Osteoblast (primary cell): ENCODE results near the gene TRHDE. TPM values are rescaled to one million over a fixed set of nuclear protein-coding genes. Genes with fewer than 3 reads are reported as not detected.

Experiments
- DNase-seq: peaks from one replicate; pipeline ENCODE4 v3.0.0; 2011; ENCODE audit warnings: low spot score, mixed read lengths; ENCODE audit not compliant: insufficient read length; ENCODE audit errors: missing footprints
- H2AFZ ChIP-seq: 2 replicates; pipeline ENCODE4 v1.6.0; 2011; ENCODE audit warnings: mild to moderate bottlenecking, low read length
- H3K27ac ChIP-seq: 2 replicates; pipeline ENCODE4 v1.5.1; 2011; ENCODE audit warnings: mild to moderate bottlenecking, low read depth, low read length, moderate library complexity
- H3K27me3 ChIP-seq: 2 replicates; pipeline ENCODE4 v1.6.0; 2012; ENCODE audit warnings: mild to moderate bottlenecking, control low read depth, inconsistent platforms, low read length, moderate library complexity; ENCODE audit not compliant: insufficient read depth
- H3K36me3 ChIP-seq: 2 replicates; pipeline ENCODE4 v1.5.1; 2011; ENCODE audit warnings: mild to moderate bottlenecking, low read length, control low read depth, moderate library complexity; ENCODE audit not compliant: insufficient read depth
- H3K4me1 ChIP-seq: 2 replicates; pipeline ENCODE4 v1.5.1; 2011; ENCODE audit warnings: mild to moderate bottlenecking, low read length, control low read depth, moderate library complexity; ENCODE audit not compliant: insufficient read depth
- H3K4me2 ChIP-seq: 2 replicates; pipeline ENCODE4 v1.6.0; 2011; ENCODE audit warnings: mild to moderate bottlenecking, low read length; ENCODE audit not compliant: insufficient read depth
- H3K4me3 ChIP-seq: fragments of 200-600 bp; sonication (generic); 3 replicates; pipeline ENCODE4 v1.5.1; 2012; ENCODE audit warnings: mild to moderate bottlenecking, low read length, inconsistent platforms; ENCODE audit not compliant: insufficient read depth
- H3K79me2 ChIP-seq: 2 replicates; pipeline ENCODE4 v1.6.0; 2012; ENCODE audit warnings: mild to moderate bottlenecking, low read length, control low read depth, inconsistent platforms; ENCODE audit not compliant: insufficient read depth
- H3K9me3 ChIP-seq: 2 replicates; pipeline ENCODE4 v1.5.1; 2011; ENCODE audit warnings: low read depth, low read length, control low read depth
- H4K20me1 ChIP-seq: 2 replicates; pipeline ENCODE4 v1.6.0; 2012; ENCODE audit warnings: mild to moderate bottlenecking, low read length, control low read depth; ENCODE audit not compliant: insufficient read depth
- total RNA-seq: library from RNA; depleted of rRNA; stranded (reverse); fragments of >200 nt; gene quantifications from 2 replicates; pipeline ENCODE4 v1.2.3, GENCODE V29; 2012
- TF ChIP-seq, protein P1 (sequence below): IDR thresholded peaks from 2 replicates; pipeline ENCODE4 v1.5.1; 2011; ENCODE audit warnings: mild to moderate bottlenecking, low read depth, low read length, moderate library complexity; ENCODE audit errors: extremely low read depth

Gene TRHDE
- total RNA-seq, 1 donor, result under 0.01 TPM

DNA sequence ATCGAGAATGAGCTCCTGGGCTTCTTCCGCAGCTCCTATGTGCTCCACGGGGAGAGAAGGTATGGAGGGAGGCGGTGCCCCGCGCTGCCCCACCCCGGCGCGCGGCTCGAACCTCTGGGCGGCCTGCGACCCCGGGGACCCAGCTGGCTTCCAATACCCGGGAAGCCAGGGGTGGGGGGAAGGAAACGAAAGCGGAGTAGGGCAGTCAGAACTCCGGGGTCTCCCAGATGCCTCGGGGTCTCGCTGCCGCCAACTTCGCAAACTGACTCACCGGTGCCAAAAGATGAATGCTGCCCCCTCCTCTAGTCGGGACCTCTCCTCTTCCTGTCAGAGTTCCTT, 1.3 kb downstream of the TRHDE start:
- Histone ChIP-seq H3K27me3 (peaks cover 25% of the 10 kb centered on the region), H3K4me3 (peak overlapping the region; percentile 78), H3K9me3 (no peaks in the 10 kb centered on the region), H3K27ac (no peak overlapping the region), H3K79me2 (peaks cover 3% of the 10 kb centered on the region), H3K4me2 (peak overlapping the region; percentile 74), H2AFZ (peak overlapping the region; percentile 82), H3K4me1 (no peaks in the 10 kb centered on the region), H4K20me1 (no peaks in the 10 kb centered on the region), H3K36me3 (no peaks in the 10 kb centered on the region)
- DNase-seq, result no peak
- TF ChIP-seq, protein P1, sequence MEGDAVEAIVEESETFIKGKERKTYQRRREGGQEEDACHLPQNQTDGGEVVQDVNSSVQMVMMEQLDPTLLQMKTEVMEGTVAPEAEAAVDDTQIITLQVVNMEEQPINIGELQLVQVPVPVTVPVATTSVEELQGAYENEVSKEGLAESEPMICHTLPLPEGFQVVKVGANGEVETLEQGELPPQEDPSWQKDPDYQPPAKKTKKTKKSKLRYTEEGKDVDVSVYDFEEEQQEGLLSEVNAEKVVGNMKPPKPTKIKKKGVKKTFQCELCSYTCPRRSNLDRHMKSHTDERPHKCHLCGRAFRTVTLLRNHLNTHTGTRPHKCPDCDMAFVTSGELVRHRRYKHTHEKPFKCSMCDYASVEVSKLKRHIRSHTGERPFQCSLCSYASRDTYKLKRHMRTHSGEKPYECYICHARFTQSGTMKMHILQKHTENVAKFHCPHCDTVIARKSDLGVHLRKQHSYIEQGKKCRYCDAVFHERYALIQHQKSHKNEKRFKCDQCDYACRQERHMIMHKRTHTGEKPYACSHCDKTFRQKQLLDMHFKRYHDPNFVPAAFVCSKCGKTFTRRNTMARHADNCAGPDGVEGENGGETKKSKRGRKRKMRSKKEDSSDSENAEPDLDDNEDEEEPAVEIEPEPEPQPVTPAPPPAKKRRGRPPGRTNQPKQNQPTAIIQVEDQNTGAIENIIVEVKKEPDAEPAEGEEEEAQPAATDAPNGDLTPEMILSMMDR, result no peak

DNA sequence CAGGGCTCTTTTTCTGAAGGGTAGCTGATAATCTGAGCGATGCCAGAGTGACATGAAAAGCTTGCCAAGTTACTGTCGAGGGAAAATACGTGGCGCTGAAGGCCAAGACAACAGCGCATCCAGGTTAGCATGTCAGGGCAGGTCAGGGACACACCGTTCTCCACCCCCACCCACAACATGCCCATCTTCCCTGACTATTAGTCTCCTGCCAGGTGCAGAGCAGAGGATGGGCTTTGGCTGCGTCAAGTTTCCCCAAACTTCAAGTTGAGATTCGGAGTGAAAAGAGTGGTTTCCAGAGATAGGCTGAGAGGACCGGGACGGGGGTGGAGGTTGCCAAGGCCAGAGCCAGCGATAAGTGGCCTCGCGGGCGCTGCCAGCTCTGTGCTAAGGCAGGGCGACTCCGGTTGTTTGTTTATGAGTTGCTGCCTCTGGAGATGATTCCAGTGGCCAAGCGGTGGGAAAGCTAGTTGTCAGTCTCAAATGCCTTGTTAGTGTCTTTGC, 1.7 kb downstream of the TRHDE start:
- TF ChIP-seq, protein P1, result no peak
- Histone ChIP-seq H3K79me2 (peaks cover 3% of the 10 kb centered on the region), H3K9me3 (no peaks in the 10 kb centered on the region), H3K27ac (no peak overlapping the region), H2AFZ (peak overlapping the region; percentile 82), H3K4me1 (no peaks in the 10 kb centered on the region), H3K4me2 (peak overlapping the region; percentile 74), H3K4me3 (peak overlapping the region; percentile 78), H4K20me1 (no peaks in the 10 kb centered on the region), H3K36me3 (no peaks in the 10 kb centered on the region), H3K27me3 (peaks cover 25% of the 10 kb centered on the region)
- peak; percentile 78 for DNase-seq

DNA sequence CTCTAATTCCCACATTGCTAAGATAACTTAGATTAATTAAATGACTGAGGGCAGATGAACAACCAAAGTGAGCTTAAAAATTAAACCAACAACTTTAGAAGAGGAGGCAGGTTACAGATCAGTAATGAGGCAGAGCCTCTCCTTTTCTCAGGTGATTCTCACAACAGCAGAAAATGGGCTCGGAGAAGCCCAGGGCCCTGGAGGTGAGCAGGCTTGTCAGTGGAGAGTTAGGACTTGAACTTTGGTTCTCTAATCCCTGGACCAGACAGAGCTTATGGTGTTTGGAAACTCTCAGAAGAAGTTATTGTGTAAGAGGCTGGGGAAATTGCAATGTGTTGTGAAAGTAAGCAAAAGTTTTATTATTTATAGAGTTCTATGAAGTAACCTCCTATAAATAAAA, 2.8 kb downstream of the TRHDE start:
- H3K4me2 ChIP-seq, result no peak overlapping the region
- H3K9me3 ChIP-seq, result no peaks in the 10 kb centered on the region

DNA sequence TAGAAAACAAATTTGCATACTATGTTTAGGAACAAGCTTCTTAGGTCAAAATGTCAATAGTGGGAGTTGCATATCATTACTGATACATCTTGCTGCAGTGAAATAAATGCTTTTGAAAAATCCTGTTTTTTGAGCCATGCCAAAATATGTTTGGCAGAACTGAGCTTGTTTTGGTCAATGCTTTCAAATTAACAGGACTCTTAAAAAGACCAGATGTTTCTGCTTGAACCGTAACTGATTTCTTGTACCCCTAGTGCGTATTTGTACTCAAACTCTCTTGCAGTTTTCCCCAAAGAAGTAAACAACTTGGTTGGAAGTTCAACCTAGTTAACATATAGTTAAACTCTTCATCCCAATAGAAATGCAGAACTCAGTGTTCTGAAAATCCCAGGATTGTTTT, 3.4 kb downstream of the TRHDE start:
- peaks cover 25% of the 10 kb centered on the region for H3K27me3 ChIP-seq
- H3K27ac ChIP-seq, result no peak overlapping the region
- H3K79me2 ChIP-seq, result no peaks in the 10 kb centered on the region
- no peaks in the 10 kb centered on the region for H4K20me1 ChIP-seq
- H2AFZ ChIP-seq, result no peak overlapping the region
- no peaks in the 10 kb centered on the region for H3K9me3 ChIP-seq
- no peak for DNase-seq
- no peak overlapping the region for H3K4me3 ChIP-seq
- H3K4me2 ChIP-seq, result no peak overlapping the region
- H3K4me1 ChIP-seq, result no peaks in the 10 kb centered on the region
- no peaks in the 10 kb centered on the region for H3K36me3 ChIP-seq
- TF ChIP-seq, protein P1, result no peak

More for the DNA sequence above, 2.8 kb downstream of the TRHDE start:
- Histone ChIP-seq H2AFZ (no peak overlapping the region), H3K27me3 (peaks cover 25% of the 10 kb centered on the region), H4K20me1 (no peaks in the 10 kb centered on the region), H3K27ac (no peak overlapping the region), H3K36me3 (no peaks in the 10 kb centered on the region), H3K4me3 (no peak overlapping the region), H3K79me2 (peaks cover 1% of the 10 kb centered on the region), H3K4me1 (no peaks in the 10 kb centered on the region)
- TF ChIP-seq, protein P1, result no peak
- no peak for DNase-seq
